ENCODE results near the gene MYLK. TPM values are rescaled to one million over a fixed set of nuclear protein-coding genes. Genes with fewer than 3 reads are reported as not detected.
A peak's percentile ranks its signal among the peaks of the same experiment; 100 is the strongest.

Gene MYLK
- total RNA-seq, 4 donors from 2014 or later = 32.0 to 81.2 (median 61.5) TPM

DNA sequence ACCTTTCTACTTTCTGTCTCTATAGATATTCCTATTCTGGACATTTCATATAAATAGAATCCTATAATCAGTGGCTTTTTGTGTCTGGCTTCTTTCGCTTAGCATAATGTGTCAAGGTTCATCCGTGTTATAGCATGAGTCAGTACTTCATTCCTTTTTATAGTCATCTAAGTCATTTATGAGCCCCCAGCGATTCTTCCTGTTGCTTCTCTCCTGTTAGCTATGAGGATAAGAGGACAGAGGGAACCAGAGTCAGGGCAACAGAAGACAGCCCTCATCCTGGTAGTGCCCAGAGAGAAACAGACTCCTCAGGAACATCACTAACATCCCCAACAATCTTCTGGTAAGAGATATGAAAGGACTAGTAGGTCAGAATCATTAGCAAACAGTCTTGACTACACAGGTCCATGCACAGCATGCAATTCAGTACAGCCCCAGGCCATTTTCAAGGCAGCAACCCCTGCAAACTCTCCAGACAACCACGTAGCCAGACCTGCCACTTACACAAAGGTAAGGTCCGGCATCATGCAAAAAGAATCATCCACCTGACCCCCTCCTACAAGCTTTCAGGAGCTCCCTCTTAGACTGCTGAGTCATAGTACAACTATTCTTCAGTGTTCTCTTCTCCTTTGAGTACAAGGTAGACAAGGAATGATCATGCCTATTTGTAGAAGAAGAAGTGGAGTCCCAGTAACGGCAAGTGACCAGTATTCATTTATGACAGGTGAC lies 91.5 kb downstream of the MYLK start:
- H3K27ac ChIP-seq = peak overlapping the region in 1 of 4 donors; percentile 19
- H3K36me3 ChIP-seq = no peaks in the 10 kb centered on the region
- no peak for TF ChIP-seq POLR2A (IDR thresholded peaks at IDR 0.05)
- no peak for TF ChIP-seq EP300 (IDR thresholded peaks at IDR 0.05)
- TF ChIP-seq, protein P1, sequence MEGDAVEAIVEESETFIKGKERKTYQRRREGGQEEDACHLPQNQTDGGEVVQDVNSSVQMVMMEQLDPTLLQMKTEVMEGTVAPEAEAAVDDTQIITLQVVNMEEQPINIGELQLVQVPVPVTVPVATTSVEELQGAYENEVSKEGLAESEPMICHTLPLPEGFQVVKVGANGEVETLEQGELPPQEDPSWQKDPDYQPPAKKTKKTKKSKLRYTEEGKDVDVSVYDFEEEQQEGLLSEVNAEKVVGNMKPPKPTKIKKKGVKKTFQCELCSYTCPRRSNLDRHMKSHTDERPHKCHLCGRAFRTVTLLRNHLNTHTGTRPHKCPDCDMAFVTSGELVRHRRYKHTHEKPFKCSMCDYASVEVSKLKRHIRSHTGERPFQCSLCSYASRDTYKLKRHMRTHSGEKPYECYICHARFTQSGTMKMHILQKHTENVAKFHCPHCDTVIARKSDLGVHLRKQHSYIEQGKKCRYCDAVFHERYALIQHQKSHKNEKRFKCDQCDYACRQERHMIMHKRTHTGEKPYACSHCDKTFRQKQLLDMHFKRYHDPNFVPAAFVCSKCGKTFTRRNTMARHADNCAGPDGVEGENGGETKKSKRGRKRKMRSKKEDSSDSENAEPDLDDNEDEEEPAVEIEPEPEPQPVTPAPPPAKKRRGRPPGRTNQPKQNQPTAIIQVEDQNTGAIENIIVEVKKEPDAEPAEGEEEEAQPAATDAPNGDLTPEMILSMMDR (IDR thresholded peaks at IDR 0.05) = no peak
- H3K4me1 ChIP-seq = no peaks in the 10 kb centered on the region
- H3K9me3 ChIP-seq = no peaks in the 10 kb centered on the region
- H3K4me3 ChIP-seq = no peak overlapping the region
- no peaks in the 10 kb centered on the region for H3K27me3 ChIP-seq
- no peak for DNase-seq (ENCODE audit: low spot score in 2 of 2)
- 90 to 92% methylated on average over 6 of the region's 6 CpGs for WGBS, 2 donors

DNA sequence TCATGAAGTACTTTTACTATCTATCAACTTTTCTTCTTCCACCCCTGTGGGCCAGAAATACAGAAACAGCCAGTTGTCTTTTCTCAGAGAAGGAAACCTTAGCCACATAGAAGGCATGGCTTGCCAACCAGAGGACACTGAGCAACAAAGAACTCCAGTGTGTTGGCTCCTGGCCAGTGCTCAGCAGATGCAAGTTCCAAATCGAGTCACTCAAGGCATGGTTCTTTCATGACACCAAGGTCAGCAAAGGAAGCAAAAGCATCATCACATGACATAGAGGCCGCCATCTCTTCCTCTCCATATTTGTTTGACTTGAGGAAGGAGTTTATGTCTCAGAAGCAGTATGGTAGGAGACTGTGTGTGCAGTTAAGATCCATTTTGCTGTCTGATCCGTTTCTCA lies 92.2 kb downstream of the MYLK start:
- Histone ChIP-seq H3K9me3 (no peaks in the 10 kb centered on the region), H3K27ac (no peak overlapping the region), H3K27me3 (no peaks in the 10 kb centered on the region), H3K4me1 (no peaks in the 10 kb centered on the region), H3K4me3 (no peak overlapping the region), H3K36me3 (no peaks in the 10 kb centered on the region)
- 47 to 49% methylated on average over 3 of the region's 3 CpGs for WGBS, 2 donors
- DNase-seq (ENCODE audit: low spot score in 2 of 2) = no peak
- TF ChIP-seq POLR2A (IDR thresholded peaks at IDR 0.05) = no peak
- no peak for TF ChIP-seq EP300 (IDR thresholded peaks at IDR 0.05)
- TF ChIP-seq, protein P1 (IDR thresholded peaks at IDR 0.05) = no peak

DNA sequence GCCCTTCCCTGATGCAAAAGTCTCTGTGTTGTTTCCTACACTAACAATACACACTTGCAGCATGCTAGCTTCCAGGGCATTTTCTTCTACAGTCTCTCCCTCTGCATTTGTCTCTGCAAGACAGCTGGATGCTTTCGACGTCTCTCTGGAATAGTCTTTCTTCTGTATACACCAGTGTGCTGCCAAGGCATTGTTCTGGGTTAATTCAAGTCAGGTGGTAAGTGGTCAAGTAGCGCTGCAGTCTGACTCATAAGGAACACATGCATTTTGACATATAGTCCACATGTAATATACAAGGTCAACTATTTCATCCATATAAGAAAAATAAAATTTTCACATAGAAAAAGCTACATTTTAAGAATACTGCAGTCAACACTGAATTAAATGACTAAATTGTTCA lies 92.7 kb downstream of the MYLK start:
- no peak for DNase-seq (ENCODE audit: low spot score in 2 of 2)
- WGBS, 2 donors = 48 to 58% methylated on average over 3 of the region's 3 CpGs
- Histone ChIP-seq H3K36me3 (no peaks in the 10 kb centered on the region), H3K4me3 (no peak overlapping the region), H3K9me3 (no peaks in the 10 kb centered on the region), H3K27me3 (no peaks in the 10 kb centered on the region), H3K27ac (no peak overlapping the region), H3K4me1 (no peaks in the 10 kb centered on the region)
- TF ChIP-seq, protein P1 (IDR thresholded peaks at IDR 0.05) = no peak
- TF ChIP-seq POLR2A (IDR thresholded peaks at IDR 0.05) = no peak
- TF ChIP-seq EP300 (IDR thresholded peaks at IDR 0.05) = no peak

DNA sequence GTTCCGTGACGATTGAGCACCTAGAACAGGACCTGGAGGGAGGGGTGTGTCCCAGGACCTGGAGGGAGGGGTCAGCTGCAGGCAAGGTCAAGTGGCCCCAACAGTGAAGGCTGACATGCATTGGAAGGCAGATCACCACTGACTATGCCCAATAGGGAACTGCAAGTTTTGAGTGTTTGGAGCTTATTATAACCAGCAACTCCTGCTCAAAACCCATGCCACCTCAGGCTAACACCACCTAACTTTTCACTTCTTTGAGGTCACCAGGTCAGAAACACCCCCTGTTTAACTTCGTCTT lies 93.1 kb downstream of the MYLK start:
- DNase-seq (ENCODE audit: low spot score in 2 of 2) = no peak
- H3K27me3 ChIP-seq = no peaks in the 10 kb centered on the region
- H3K4me3 ChIP-seq = no peak overlapping the region
- H3K4me1 ChIP-seq = no peaks in the 10 kb centered on the region
- H3K36me3 ChIP-seq = no peaks in the 10 kb centered on the region
- TF ChIP-seq POLR2A (IDR thresholded peaks at IDR 0.05) (no peak), EP300 (IDR thresholded peaks at IDR 0.05) (no peak)
- TF ChIP-seq, protein P1 (IDR thresholded peaks at IDR 0.05) = no peak
- no peaks in the 10 kb centered on the region for H3K9me3 ChIP-seq
- no peak overlapping the region for H3K27ac ChIP-seq
- 76 to 82% methylated on average over 3 of the region's 3 CpGs for WGBS, 2 donors

DNA sequence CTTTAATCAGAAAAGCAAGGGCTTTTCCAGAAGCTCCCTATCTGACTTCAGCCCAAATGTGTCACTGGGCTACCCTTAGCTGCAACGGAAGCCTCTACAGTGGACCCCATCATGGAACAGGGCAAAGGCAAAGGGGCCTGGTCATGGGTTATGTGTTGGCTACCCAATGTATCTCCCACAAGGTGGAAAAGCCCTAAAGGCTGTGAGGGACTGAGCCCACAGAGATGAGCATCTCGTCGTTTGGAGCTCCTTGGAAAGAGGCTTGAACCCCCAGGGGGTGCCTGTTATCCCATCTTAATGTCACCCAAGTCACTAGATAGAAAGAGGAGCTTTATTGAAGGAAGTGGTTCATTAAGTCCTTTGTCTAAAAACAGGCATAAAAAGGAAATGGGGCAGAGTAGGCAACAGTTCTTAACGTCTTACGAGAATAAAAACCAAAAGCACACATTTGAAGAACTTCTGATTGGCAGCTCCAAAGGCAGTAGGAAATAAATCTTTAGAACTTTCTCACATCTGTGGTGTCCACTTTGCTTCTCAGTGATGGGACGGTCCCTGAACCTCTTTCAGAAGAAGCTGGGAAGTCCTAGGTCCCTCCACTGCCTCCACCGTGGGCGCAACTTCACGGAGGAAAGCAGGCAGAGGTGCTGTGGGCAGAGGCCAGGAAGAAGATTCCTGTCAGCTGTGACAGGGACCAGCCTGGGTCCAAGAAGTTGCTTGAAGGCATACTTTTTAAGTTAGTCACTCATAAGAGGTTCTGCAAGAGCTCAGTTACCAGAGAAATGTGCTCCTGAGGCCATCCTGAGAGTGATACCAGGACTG lies 93.7 kb downstream of the MYLK start:
- no peaks in the 10 kb centered on the region for H3K4me1 ChIP-seq
- WGBS, 2 donors = 93 to 95% methylated on average over 9 of the region's 9 CpGs
- no peaks in the 10 kb centered on the region for H3K36me3 ChIP-seq
- no peaks in the 10 kb centered on the region for H3K9me3 ChIP-seq
- no peak for TF ChIP-seq EP300 (IDR thresholded peaks at IDR 0.05)
- TF ChIP-seq, protein P1 (IDR thresholded peaks at IDR 0.05) = no peak
- TF ChIP-seq POLR2A (IDR thresholded peaks at IDR 0.05) = no peak
- no peaks in the 10 kb centered on the region for H3K27me3 ChIP-seq
- no peak for DNase-seq (ENCODE audit: low spot score in 2 of 2)
- H3K27ac ChIP-seq = no peak overlapping the region
- H3K4me3 ChIP-seq = no peak overlapping the region

All from tibial nerve (tissue), 4 donors.